ENCODE data around the gene KCNMA1. TPM values are rescaled to one million over a fixed set of nuclear protein-coding genes. Genes with fewer than 3 reads are reported as not detected.

Gene KCNMA1
- total RNA-seq, 1 experiment from 2014 or later = 0.49 TPM

- Histone ChIP-seq H3K4me1 (ENCODE audit: control insufficient read depth in 1 of 2, insufficient read depth in 2 of 2, low read length in 2 of 2) (no peaks in the 10 kb centered on the region), H2AFZ (ENCODE audit: low read depth, low read length, poor library complexity, severe bottlenecking) (no peak overlapping the region), H3K9ac (ENCODE audit: low read length) (no peak overlapping the region), H4K20me1 (ENCODE audit: insufficient read depth) (no peaks in the 10 kb centered on the region), H3K27me3 (ENCODE audit: insufficient read depth, low read length) (peaks cover 14% of the 10 kb centered on the region; the same call in 1 of the 2 replicates), H3K4me3 (replicated peaks in 1 of 2; ENCODE audit: low read depth in 1 of 2, low read length in 2 of 2) (no peak overlapping the region), H3K79me2 (ENCODE audit: insufficient read depth, low read length) (no peaks in the 10 kb centered on the region), H3K4me2 (ENCODE audit: low read length) (no peak overlapping the region), H3K27ac (ENCODE audit: low read depth, low read length) (no peak overlapping the region), H3K9me2 (ENCODE audit: insufficient read depth) (no peaks in the 10 kb centered on the region), H3K9me3 (ENCODE audit: control insufficient read depth in 1 of 2, insufficient read depth in 1 of 2, low read depth in 1 of 2, low read length in 2 of 2) (no peaks in the 10 kb centered on the region), H3K36me3 (ENCODE audit: control insufficient read depth in 1 of 2, insufficient read depth in 2 of 2, low read length in 2 of 2) (no peaks in the 10 kb centered on the region)
- TF ChIP-seq REST (IDR thresholded peaks at IDR 0.05; ENCODE audit: low read depth) = no peak
- TF ChIP-seq SIN3A (IDR thresholded peaks at IDR 0.05; ENCODE audit: low read depth) = no peak
- TF ChIP-seq ATF3 (IDR thresholded peaks at IDR 0.05) = no peak
- no peak for TF ChIP-seq JUND (IDR thresholded peaks at IDR 0.05)
- ATAC-seq (no peak), DNase-seq (ENCODE audit: low read depth, low spot score) (no peak)
- no TSS peak for BruUV-seq (replicated peaks)
- RAD21 ChIA-PET (ENCODE audit: low non-redundant PET in 1 of 2, low total read pairs in 2 of 2, uncharacterized antibody in 2 of 2, unreplicated experiment in 2 of 2) = no interaction called here
- POLR2A ChIA-PET = no interaction called here
- intact Hi-C loops (cut with micrococcal nuclease) = no loop called here
- CTCF ChIA-PET = no interaction called here
These were observed 721.1 kb downstream of the KCNMA1 start for GRCh38 chr10:76916536-76916935.

GRCh38 chr10:76915316-76915715, 722.3 kb downstream of the KCNMA1 start:
- H3K4me1 ChIP-seq (ENCODE audit: control insufficient read depth in 1 of 2, insufficient read depth in 2 of 2, low read length in 2 of 2) = no peaks in the 10 kb centered on the region
- ATAC-seq (no peak), DNase-seq (ENCODE audit: low read depth, low spot score) (no peak)
- no peak for TF ChIP-seq ATF3 (IDR thresholded peaks at IDR 0.05)
- TF ChIP-seq JUND (IDR thresholded peaks at IDR 0.05) = no peak
- no peak for TF ChIP-seq ZNF274 (IDR thresholded peaks at IDR 0.05; ENCODE audit: low read depth, low read length)
- no peak overlapping the region for H3K9ac ChIP-seq (ENCODE audit: low read length)
- H3K79me2 ChIP-seq (ENCODE audit: insufficient read depth, low read length) = no peaks in the 10 kb centered on the region
- H3K36me3 ChIP-seq (ENCODE audit: control insufficient read depth in 1 of 2, insufficient read depth in 2 of 2, low read length in 2 of 2) = no peaks in the 10 kb centered on the region
- intact Hi-C loops (cut with micrococcal nuclease) = no loop called here
- H4K20me1 ChIP-seq (ENCODE audit: insufficient read depth) = no peaks in the 10 kb centered on the region
- ChIA-PET RAD21 (ENCODE audit: low non-redundant PET in 1 of 2, low total read pairs in 2 of 2, uncharacterized antibody in 2 of 2, unreplicated experiment in 2 of 2) (no interaction called here), CTCF (no interaction called here), POLR2A (no interaction called here)
- no peak overlapping the region for H3K4me3 ChIP-seq (replicated peaks in 1 of 2; ENCODE audit: low read depth in 1 of 2, low read length in 2 of 2)
- peaks cover 13% of the 10 kb centered on the region; the same call in 1 of the 2 replicates for H3K27me3 ChIP-seq (ENCODE audit: insufficient read depth, low read length)
- H2AFZ ChIP-seq (ENCODE audit: low read depth, low read length, poor library complexity, severe bottlenecking) = no peak overlapping the region
- BruUV-seq (replicated peaks) = no TSS peak
- H3K9me3 ChIP-seq (ENCODE audit: control insufficient read depth in 1 of 2, insufficient read depth in 1 of 2, low read depth in 1 of 2, low read length in 2 of 2) = no peaks in the 10 kb centered on the region
- no peak overlapping the region for H3K27ac ChIP-seq (ENCODE audit: low read depth, low read length)
- no peaks in the 10 kb centered on the region for H3K9me2 ChIP-seq (ENCODE audit: insufficient read depth)
- H3K4me2 ChIP-seq (ENCODE audit: low read length) = no peak overlapping the region

Measured in HCT116 (cell line).